HepG2 (cell line): Measurements from ENCODE around the gene ZNF567. TPM values are rescaled to one million over a fixed set of nuclear protein-coding genes. Genes with fewer than 3 reads are reported as not detected.

Experiments used
- ATAC-seq: fragments of 200-7000 bp; cut with Tn5 transposase; 3 replicates; pipeline ENCODE4 v1.9.1; 2020; ENCODE audit warnings: mild to moderate bottlenecking, moderate library complexity
- Bru-seq: library from RNA; stranded (reverse); fragments of 400-500 nt; gene quantifications from one replicate; lab custom pipeline; 2021; lab: Mats Ljungman, UMichigan
- BruChase-seq, 2 experiments: library from RNA; stranded (reverse); fragments of 400-500 nt; gene quantifications; one replicate each; lab custom pipeline; 2021; lab: Mats Ljungman, UMichigan
- BruUV-seq: library from RNA; stranded (reverse); fragments of 400-500 nt; replicated peaks from 2 replicates; lab custom pipeline; 2021; lab: Mats Ljungman, UMichigan
- CTCF ChIA-PET: fragments of 300-600 bp; formaldehyde crosslinking; extraction: SDS; loops from one replicate; lab custom pipeline; 2021; ENCODE audit warnings: low total read pairs, inconsistent platforms, low intra/inter-chr PET ratio; lab: Yijun Ruan, JAX
- POLR2A ChIA-PET: fragments of 350-600 bp; sonication (Branson Sonifier 250); formaldehyde crosslinking; loops from one replicate; lab custom pipeline; 2020; ENCODE audit warnings: antibody characterized with exemption, inconsistent platforms; lab: Yijun Ruan, JAX
- DNase-seq: peaks from one replicate; pipeline ENCODE4 v3.0.0-alpha.2; 2015; ENCODE audit warnings: low spot score
- FAIRE-seq: peaks from 3 replicates; lab custom pipeline; 2011; peaks lifted over from hg19 to GRCh38; lab: Jason Lieb, UNC
- H2AFZ ChIP-seq: one replicate; pipeline ENCODE4 v1.6.1; 2011; ENCODE audit warnings: low read length, inconsistent platforms
- H3K27ac ChIP-seq: fragments of 300-600 bp; 3 replicates; pipeline ENCODE4 v1.8.0; 2011; ENCODE audit warnings: mixed run types, mild to moderate bottlenecking, mixed read lengths, low read length, inconsistent platforms; ENCODE audit not compliant: insufficient read depth; ENCODE audit errors: extremely low read length
- H3K27me3 ChIP-seq, 2 experiments: fragments of 200-600 bp in 1 of 2; 2 replicates in 1 of 2; 3 replicates in 1 of 2; pipeline versions ENCODE4 v1.6.0 to v1.8.0; 2011; ENCODE audit warnings: low read length in 2 of 2, mild to moderate bottlenecking in 2 of 2, moderate library complexity in 2 of 2, inconsistent platforms in 1 of 2; ENCODE audit not compliant: insufficient read depth in 2 of 2, control insufficient read depth in 1 of 2
- H3K36me3 ChIP-seq, 2 experiments: fragments of 200-600 bp in 1 of 2; replicated peaks in 1 of 2; 2 replicates in 1 of 2; 3 replicates in 1 of 2; pipeline versions ENCODE4 v1.5.1 to v1.8.0; 2011; ENCODE audit warnings: low read length in 2 of 2, inconsistent platforms in 1 of 2; ENCODE audit not compliant: insufficient read depth in 2 of 2, control insufficient read depth in 1 of 2
- H3K4me1 ChIP-seq: 2 replicates; pipeline ENCODE4 v1.5.1; 2012; ENCODE audit warnings: low read length, inconsistent platforms; ENCODE audit not compliant: insufficient read depth
- H3K4me2 ChIP-seq: 2 replicates; pipeline ENCODE4 v1.6.0; 2011; ENCODE audit warnings: low read depth, low read length, inconsistent platforms
- H3K4me3 ChIP-seq, 3 experiments: fragments of 200-600 bp in 1 of 3; sonication (generic), shearing (Covaris generic) in 1 of 3; replicated peaks in 1 of 3; 2 replicates each; pipeline ENCODE4 v1.5.1; 2011 to 2016; ENCODE audit warnings: low read length in 3 of 3, inconsistent platforms in 2 of 3, low read depth in 2 of 3, mild to moderate bottlenecking in 2 of 3, control low read depth in 1 of 3, mixed read lengths in 1 of 3; ENCODE audit not compliant: insufficient read depth in 1 of 3
- H3K79me2 ChIP-seq: one replicate; pipeline ENCODE4 v1.6.1; 2011; ENCODE audit warnings: low read length, inconsistent platforms; ENCODE audit not compliant: insufficient read depth
- H3K9ac ChIP-seq: 2 replicates; pipeline ENCODE4 v1.6.0; 2011; ENCODE audit warnings: mild to moderate bottlenecking, low read depth, low read length, inconsistent platforms; ENCODE audit not compliant: insufficient read depth
- H3K9me3 ChIP-seq: 2 replicates; pipeline ENCODE4 v1.5.1; 2012; ENCODE audit warnings: mild to moderate bottlenecking, low read length
- H4K20me1 ChIP-seq: 2 replicates; pipeline ENCODE4 v1.6.0; 2011; ENCODE audit warnings: inconsistent platforms, mild to moderate bottlenecking, low read length, moderate library complexity; ENCODE audit not compliant: insufficient read depth
- ATF7 ChIP-seq, 2 experiments: fragments of 450-650 bp in 1 of 2; sonication (generic) in 1 of 2; formaldehyde crosslinking in 1 of 2; IDR thresholded peaks; 2 replicates each; pipeline versions ENCODE4 v1.4.0 to v1.6.1; 2016 to 2020; ENCODE audit warnings: antibody characterized with exemption in 1 of 2, mild to moderate bottlenecking in 1 of 2, missing genetic modification reagents in 1 of 2
- BATF2 ChIP-seq: sonication (generic); formaldehyde crosslinking; IDR thresholded peaks from 2 replicates; pipeline ENCODE4 v1.8.0; 2022; ENCODE audit warnings: mild to moderate bottlenecking, missing genetic modification reagents, moderate library complexity
- CHD4 ChIP-seq: fragments of 200-600 bp; sonication (generic); IDR thresholded peaks from 2 replicates; pipeline ENCODE4 v1.7.0; 2017; ENCODE audit warnings: mild to moderate bottlenecking, low read length, borderline replicate concordance
- PRDM4 ChIP-seq: sonication (generic); formaldehyde crosslinking; IDR thresholded peaks from 2 replicates; pipeline ENCODE4 v1.9.0; 2021; ENCODE audit warnings: missing genetic modification reagents, borderline replicate concordance
- SIX4 ChIP-seq: sonication (generic); formaldehyde crosslinking; IDR thresholded peaks from 2 replicates; pipeline ENCODE4 v1.4.0; 2020; ENCODE audit warnings: missing genetic modification reagents
- SP5 ChIP-seq: IDR thresholded peaks from 2 replicates; pipeline ENCODE4 v1.6.1; 2016; ENCODE audit warnings: low read depth, borderline replicate concordance
- ZNF503 ChIP-seq: sonication (generic); formaldehyde crosslinking; IDR thresholded peaks from 2 replicates; pipeline ENCODE4 v1.4.0; 2020; ENCODE audit warnings: missing genetic modification reagents
- ZNF614 ChIP-seq: IDR thresholded peaks from 2 replicates; pipeline ENCODE4 v1.6.1; 2018; ENCODE audit warnings: missing biosample characterization, missing genetic modification reagents, inconsistent platforms, borderline replicate concordance
- WGBS: methylation state at CpG from one replicate; pipeline ENCODE4 v1.1.6; 2017; ENCODE audit warnings: low lambda C conversion rate; 5-methylcytosine and 5-hydroxymethylcytosine counted together
- in situ Hi-C: cut with HindIII; loops from 2 replicates; pipeline ENCODE4 v1.10.0; 2017; ENCODE audit warnings: low pct_unique_long_range_greater_than_20kb; ENCODE audit not compliant: extremely low pct_ligation_motif_present
- intact Hi-C: fragments of 100-400 bp; cut with micrococcal nuclease; formaldehyde crosslinking; loops from one replicate; pipeline ENCODE4 v1.10.0; 2022; ENCODE audit not compliant: unreplicated experiment
- long read RNA-seq, 2 experiments: library from RNA in 1 of 2; library from polyadenylated mRNA in 1 of 2; stranded (forward) in 1 of 2; unstranded in 1 of 2; transcript quantifications; one replicate each; pipeline ENCODE4 v2.0.0, GENCODE V29; 2019 to 2022
- polyA minus RNA-seq, 3 experiments: library from RNA; depleted of rRNA, polyadenylated mRNA; stranded (reverse); fragments of >200 nt; gene quantifications; 2 replicates each; pipeline ENCODE4 v1.2.3, GENCODE V29; 2011; ENCODE audit warnings: low replicate concordance in 1 of 3
- polyA plus RNA-seq, 8 experiments: library from polyadenylated mRNA; depleted of rRNA in 3 of 8; stranded (reverse) in 7 of 8; unstranded in 1 of 8; fragments of >200 nt; fragmentation: Illumina TruSeq in 4 of 8; extraction: Trizol in 4 of 8; gene quantifications; 2 replicates each; pipeline versions ENCODE4 v1.2.1 to v1.2.3, GENCODE V29; 2011 to 2016; ENCODE audit warnings: low read depth in 4 of 8, missing spikeins in 1 of 8, mixed read lengths in 1 of 8; ENCODE audit not compliant: insufficient read depth in 1 of 8
- total RNA-seq, 5 experiments: library from RNA; depleted of rRNA; stranded (reverse); fragments of >200 nt; fragmentation: Illumina TruSeq; extraction: Trizol; gene quantifications; 2 replicates each; pipeline ENCODE4 v1.2.3, GENCODE V29; 2016; ENCODE audit warnings: low read depth in 1 of 5

Gene ZNF567
- total RNA-seq (2016; rRNA removed; fragmentation: Illumina TruSeq; extraction: Trizol) (6.8 and 9.3 TPM in 2 replicates), polyA plus RNA-seq (2011; rRNA removed) (3.1 and 3.4 TPM in 2 replicates), polyA minus RNA-seq (2011; rRNA and poly(A)+ RNA removed; ENCODE audit: low replicate concordance) (0.48 and 5.5 TPM in 2 replicates), Bru-seq, nascent RNA (percentile 67 among the genes with signal in this experiment), BruChase-seq, experiment 1, labeled RNA remaining after a 6-hour chase (percentile 51 among the genes with signal in this experiment), BruChase-seq, experiment 2, labeled RNA remaining after a 2-hour chase (percentile 58 among the genes with signal in this experiment)
- 3.5 and 5.8 TPM in 2 replicates for total RNA-seq (2016; cell fraction: cytosol; rRNA removed; fragmentation: Illumina TruSeq; extraction: Trizol; ENCODE audit: low read depth)
- total RNA-seq (2016; cell fraction: insoluble cytoplasmic fraction; rRNA removed; fragmentation: Illumina TruSeq; extraction: Trizol), result 7.9 and 8.5 TPM in 2 replicates
- 5.0 and 7.0 TPM in 2 replicates for total RNA-seq (2016; cell fraction: membrane; rRNA removed; fragmentation: Illumina TruSeq; extraction: Trizol)
- 7.0 and 10.6 TPM in 2 replicates for total RNA-seq (2016; cell fraction: nucleus; rRNA removed; fragmentation: Illumina TruSeq; extraction: Trizol)
- 1.6 and 2.2 TPM in 2 replicates for polyA plus RNA-seq (2011; cell fraction: cytosol; rRNA removed)
- polyA plus RNA-seq (2011; cell fraction: nucleus; rRNA removed), result 4.2 and 7.0 TPM in 2 replicates
- polyA plus RNA-seq (2012), result 3.5 and 5.4 TPM in 2 replicates
- polyA plus RNA-seq (2016; cell fraction: cytosol; fragmentation: Illumina TruSeq; extraction: Trizol; ENCODE audit: low read depth), result 4.5 and 4.9 TPM in 2 replicates
- polyA plus RNA-seq (2016; cell fraction: insoluble cytoplasmic fraction; fragmentation: Illumina TruSeq; extraction: Trizol; ENCODE audit: low read depth), result 5.8 and 6.0 TPM in 2 replicates
- 2.6 and 2.7 TPM in 2 replicates for polyA plus RNA-seq (2016; cell fraction: membrane; fragmentation: Illumina TruSeq; extraction: Trizol; ENCODE audit: low read depth)
- 9.6 and 10.3 TPM in 2 replicates for polyA plus RNA-seq (2016; cell fraction: nucleus; fragmentation: Illumina TruSeq; extraction: Trizol; ENCODE audit: insufficient read depth, low read depth)
- polyA minus RNA-seq (2011; cell fraction: cytosol; rRNA and poly(A)+ RNA removed), result 0.62 and 2.4 TPM in 2 replicates
- polyA minus RNA-seq (2011; cell fraction: nucleus; rRNA and poly(A)+ RNA removed), result 10.4 and 15.2 TPM in 2 replicates
- long read RNA-seq, experiment 1, result 0 reads
- long read RNA-seq, experiment 2, partial matches to known transcripts, result 0 of 3 reads
- long read RNA-seq, experiment 2, other reads (novel, unspliced or antisense), result 3 of 3 reads

- BruUV-seq, result TSS peak; percentile 71
- CTCF ChIA-PET, result no interaction called here
- intact Hi-C loops, result loop anchor here (2.0 to 5.0 kb wide), 3 partner anchors 21 to 150 kb away; partner anchors contain the start of genes ZNF461, ZNF529 and ZNF790
- TF ChIP-seq ZNF614 (CRISPR knock-in tag) (no peak), ATF7 (IDR thresholded peaks at IDR 0.05) (no peak), ATF7 (CRISPR knock-in tag; IDR thresholded peaks at IDR 0.05) (no peak), SP5 (CRISPR knock-in tag) (peak; percentile 85), CHD4 (no peak), PRDM4 (CRISPR knock-in tag) (no peak), SIX4 (no peak), ZNF503 (CRISPR knock-in tag) (peak; percentile 56; the same call in 1 of the 2 replicates), BATF2 (no peak)
Measured at GRCh38 chr19:36687214-36688056, at the start of gene ZNF567. Gene ZNF567 (plus strand): TSS chr19:36687612. CDS start chr19:36694868, 7,256 bp downstream.

More at GRCh38 chr19:36687214-36688056, at the start of gene ZNF567:
- H3K4me3 ChIP-seq, result peak within 1 kb of the TSS; percentile 70 to 88 (median 86)
- in situ Hi-C loops, result no loop called here
- POLR2A ChIA-PET, result interaction anchor here (0.6 to 3.4 kb wide), 8 partner anchors 21 to 907 kb away, joined by 3 to 18 read pairs (median 4); partner anchors contain the start of genes ZFP14, ZNF260, ZNF345 and ZNF420
- H3K9me3 ChIP-seq, result peaks cover 20% of the 10 kb centered on the region
- H3K4me1 ChIP-seq, result peaks cover 16% of the 10 kb centered on the region
- H3K79me2 ChIP-seq, result peaks cover 18% of the 10 kb centered on the region
- H3K27ac ChIP-seq, result peak within 1 kb of the TSS; percentile 62
- H3K4me2 ChIP-seq, result peak within 1 kb of the TSS; percentile 90
- H2AFZ ChIP-seq, result peak within 1 kb of the TSS; percentile 79
- DNase-seq (peak; percentile 95), FAIRE-seq (peak; percentile 49), ATAC-seq (peak; percentile 96)
- peaks cover 4 to 22% of the 10 kb centered on the region in 2 experiments; a peak in 4 of 5 replicates for H3K36me3 ChIP-seq
- peak within 1 kb of the TSS; percentile 85 for H3K9ac ChIP-seq
- WGBS, result 2% methylated on average over 23 of the region's 69 CpGs
- H3K27me3 ChIP-seq, result peaks cover 0 to 3% of the 10 kb centered on the region in 2 experiments; a peak in 2 of 5 replicates
- H4K20me1 ChIP-seq, result no peaks in the 10 kb centered on the region
